Keratinocyte (primary cell): ENCODE data around the gene HHIP. TPM values are rescaled to one million over a fixed set of nuclear protein-coding genes. Genes with fewer than 3 reads are reported as not detected.

Experiments used
- DNase-seq: peaks from one replicate; pipeline ENCODE4 v3.0.0-alpha.2; 2011; ENCODE audit warnings: low read depth, missing footprints, low spot score
- FAIRE-seq: peaks from 2 replicates; lab custom pipeline; 2011; peaks lifted over from hg19 to GRCh38; lab: Jason Lieb, UNC
- H2AFZ ChIP-seq: 2 replicates; pipeline ENCODE4 v1.6.0; 2012; ENCODE audit warnings: low read length, control low read depth, inconsistent platforms; ENCODE audit not compliant: control insufficient read depth
- H3K27ac ChIP-seq: 2 replicates; pipeline ENCODE4 v1.5.1; 2011; ENCODE audit warnings: low read length; ENCODE audit not compliant: control insufficient read depth, insufficient read depth
- H3K27me3 ChIP-seq: 3 replicates; pipeline ENCODE4 v1.6.0; 2011; ENCODE audit warnings: low read length; ENCODE audit not compliant: control insufficient read depth, insufficient read depth; ENCODE audit errors: extremely low read depth
- H3K36me3 ChIP-seq, 2 experiments: 2 replicates in 1 of 2; 3 replicates in 1 of 2; pipeline ENCODE4 v1.5.1; 2011; ENCODE audit warnings: low read length in 2 of 2, mild to moderate bottlenecking in 1 of 2; ENCODE audit not compliant: control insufficient read depth in 2 of 2, insufficient read depth in 2 of 2; ENCODE audit errors: extremely low read depth in 1 of 2
- H3K4me1 ChIP-seq: 3 replicates; pipeline ENCODE4 v1.5.1; 2011; ENCODE audit warnings: low read length; ENCODE audit not compliant: control insufficient read depth, insufficient read depth; ENCODE audit errors: extremely low read depth
- H3K4me2 ChIP-seq: 3 replicates; pipeline ENCODE4 v1.6.0; 2011; ENCODE audit warnings: low read depth, low read length; ENCODE audit not compliant: control insufficient read depth, insufficient read depth; ENCODE audit errors: extremely low read depth
- H3K4me3 ChIP-seq, 3 experiments: fragments of 200-600 bp in 1 of 3; sonication (generic) in 1 of 3; 2 replicates in 2 of 3; 3 replicates in 1 of 3; pipeline ENCODE4 v1.5.1; 2011 to 2016; ENCODE audit warnings: low read length in 3 of 3, mild to moderate bottlenecking in 3 of 3, control low read depth in 2 of 3, inconsistent platforms in 1 of 3, low read depth in 1 of 3, mixed read lengths in 1 of 3, mixed run types in 1 of 3, moderate library complexity in 1 of 3; ENCODE audit not compliant: control insufficient read depth in 2 of 3, insufficient read depth in 2 of 3; ENCODE audit errors: extremely low read depth in 1 of 3
- H3K79me2 ChIP-seq: 2 replicates; pipeline ENCODE4 v1.6.0; 2012; ENCODE audit warnings: low read length; ENCODE audit not compliant: control insufficient read depth, insufficient read depth
- H3K9ac ChIP-seq: 3 replicates; pipeline ENCODE4 v1.6.0; 2011; ENCODE audit warnings: low read length; ENCODE audit not compliant: control insufficient read depth, insufficient read depth; ENCODE audit errors: extremely low read depth
- H3K9me1 ChIP-seq: 3 replicates; pipeline ENCODE4 v1.6.0; 2011; ENCODE audit warnings: low read length; ENCODE audit not compliant: control insufficient read depth, insufficient read depth; ENCODE audit errors: extremely low read depth
- H3K9me3 ChIP-seq: 2 replicates; pipeline ENCODE4 v1.5.1; 2012; ENCODE audit warnings: low read depth, low read length; ENCODE audit not compliant: control insufficient read depth
- H4K20me1 ChIP-seq: 3 replicates; pipeline ENCODE4 v1.6.0; 2011; ENCODE audit warnings: low read length; ENCODE audit not compliant: control insufficient read depth, insufficient read depth; ENCODE audit errors: extremely low read depth
- EZH2 ChIP-seq: IDR thresholded peaks from one replicate; pipeline ENCODE4 v1.6.1; 2012; ENCODE audit warnings: inconsistent platforms, mild to moderate bottlenecking, low read length, moderate library complexity
- dilution Hi-C: fragments of 300-500 bp; cut with MboI; formaldehyde crosslinking; loops from one replicate; pipeline ENCODE4 v1.7.0; 2020; ENCODE audit warnings: low sequenced_read_pairs; ENCODE audit not compliant: extremely low pct_ligation_motif_present
- polyA plus RNA-seq, 5 experiments: library from polyadenylated mRNA; depleted of rRNA in 3 of 5; stranded (reverse) in 3 of 5; stranded (forward) in 1 of 5; unstranded in 1 of 5; fragments of >200 nt; gene quantifications; 1 replicate in 1 of 5; 2 replicates in 3 of 5; 3 replicates in 1 of 5; pipeline versions ENCODE4 v1.2.1 to v1.2.3, GENCODE V29; 2011 to 2012; ENCODE audit warnings: missing spikeins in 2 of 5, low read depth in 1 of 5, low replicate concordance in 1 of 5
- TF ChIP-seq, protein P1 (sequence below), 3 experiments: IDR thresholded peaks in 1 of 3; conservative IDR thresholded peaks in 1 of 3; optimal IDR thresholded peaks in 1 of 3; 2 replicates in 2 of 3; 3 replicates in 1 of 3; pipeline versions ENCODE3 to v1.5.1; 2011; ENCODE audit warnings: low read length in 3 of 3, mild to moderate bottlenecking in 3 of 3, moderate library complexity in 2 of 3, control low read depth in 1 of 3, inconsistent platforms in 1 of 3; ENCODE audit not compliant: insufficient read depth in 2 of 3; ENCODE audit errors: extremely low read depth in 1 of 3

The HHIP gene
- polyA plus RNA-seq, 1 donor (not counting 4 experiments of a cell fraction or from before 2014, with no cell fraction given), result 0.20 TPM

DNA sequence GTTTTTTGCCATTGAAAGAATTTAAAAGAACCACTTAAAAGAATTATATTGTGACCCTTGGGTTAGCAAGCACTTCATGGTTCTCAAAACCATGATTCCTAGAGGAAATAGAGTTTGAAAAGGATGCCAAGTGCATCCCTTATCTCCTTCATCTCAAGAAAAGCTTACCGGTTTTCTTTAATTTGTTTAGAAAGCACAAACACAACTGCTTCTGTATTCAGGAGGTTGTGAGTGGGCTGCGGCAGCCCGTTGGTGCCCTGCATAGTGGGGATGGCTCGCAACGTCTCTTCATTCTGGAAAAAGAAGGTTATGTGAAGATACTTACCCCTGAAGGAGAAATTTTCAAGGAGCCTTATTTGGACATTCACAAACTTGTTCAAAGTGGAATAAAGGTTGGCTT is 13.5 kb downstream of the HHIP start:
- Histone ChIP-seq H3K4me3 (no peak overlapping the region), H2AFZ (no peak overlapping the region), H3K4me2 (no peak overlapping the region), H3K4me1 (no peaks in the 10 kb centered on the region), H3K27ac (no peak overlapping the region), H3K79me2 (no peaks in the 10 kb centered on the region), H4K20me1 (no peaks in the 10 kb centered on the region), H3K9me1 (no peaks in the 10 kb centered on the region), H3K36me3 (no peaks in the 10 kb centered on the region), H3K27me3 (no peaks in the 10 kb centered on the region), H3K9me3 (no peaks in the 10 kb centered on the region), H3K9ac (no peak overlapping the region)
- dilution Hi-C loops, result no loop called here
- FAIRE-seq, result no peak
- TF ChIP-seq, protein P1, sequence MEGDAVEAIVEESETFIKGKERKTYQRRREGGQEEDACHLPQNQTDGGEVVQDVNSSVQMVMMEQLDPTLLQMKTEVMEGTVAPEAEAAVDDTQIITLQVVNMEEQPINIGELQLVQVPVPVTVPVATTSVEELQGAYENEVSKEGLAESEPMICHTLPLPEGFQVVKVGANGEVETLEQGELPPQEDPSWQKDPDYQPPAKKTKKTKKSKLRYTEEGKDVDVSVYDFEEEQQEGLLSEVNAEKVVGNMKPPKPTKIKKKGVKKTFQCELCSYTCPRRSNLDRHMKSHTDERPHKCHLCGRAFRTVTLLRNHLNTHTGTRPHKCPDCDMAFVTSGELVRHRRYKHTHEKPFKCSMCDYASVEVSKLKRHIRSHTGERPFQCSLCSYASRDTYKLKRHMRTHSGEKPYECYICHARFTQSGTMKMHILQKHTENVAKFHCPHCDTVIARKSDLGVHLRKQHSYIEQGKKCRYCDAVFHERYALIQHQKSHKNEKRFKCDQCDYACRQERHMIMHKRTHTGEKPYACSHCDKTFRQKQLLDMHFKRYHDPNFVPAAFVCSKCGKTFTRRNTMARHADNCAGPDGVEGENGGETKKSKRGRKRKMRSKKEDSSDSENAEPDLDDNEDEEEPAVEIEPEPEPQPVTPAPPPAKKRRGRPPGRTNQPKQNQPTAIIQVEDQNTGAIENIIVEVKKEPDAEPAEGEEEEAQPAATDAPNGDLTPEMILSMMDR (optimal IDR thresholded peaks at IDR 0.05 in 1 of 3, IDR thresholded peaks at IDR 0.05 in 1 of 3, conservative IDR thresholded peaks at IDR 0.05 in 1 of 3; ENCODE audit: extremely low read depth in 1 of 3, insufficient read depth in 2 of 3, low read length in 3 of 3), result no peak
- TF ChIP-seq EZH2, result no peak
- DNase-seq, result no peak

- H2AFZ ChIP-seq, result no peak overlapping the region
- no peaks in the 10 kb centered on the region for H3K79me2 ChIP-seq
- DNase-seq, result no peak
- no peaks in the 10 kb centered on the region for H3K9me3 ChIP-seq
- no peaks in the 10 kb centered on the region for H4K20me1 ChIP-seq
- H3K27ac ChIP-seq, result no peak overlapping the region
- FAIRE-seq, result no peak
- no peak overlapping the region for H3K9ac ChIP-seq
- no peaks in the 10 kb centered on the region for H3K9me1 ChIP-seq
- H3K27me3 ChIP-seq, result no peaks in the 10 kb centered on the region
- H3K4me3 ChIP-seq, result no peak overlapping the region
- H3K4me1 ChIP-seq, result peaks cover 3% of the 10 kb centered on the region
- no peaks in the 10 kb centered on the region for H3K36me3 ChIP-seq
- no peak for TF ChIP-seq EZH2
- TF ChIP-seq, protein P1 (optimal IDR thresholded peaks at IDR 0.05 in 1 of 3, IDR thresholded peaks at IDR 0.05 in 1 of 3, conservative IDR thresholded peaks at IDR 0.05 in 1 of 3; ENCODE audit: extremely low read depth in 1 of 3, insufficient read depth in 2 of 3, low read length in 3 of 3), result no peak
- no peak overlapping the region for H3K4me2 ChIP-seq
- dilution Hi-C loops, result no loop called here
Measured at GRCh38 chr4:144663834-144664475, 18.0 kb downstream of the HHIP start.
